Pancreas (tissue), 10 donors: Measurements from ENCODE around the gene AKT1. TPM values are rescaled to one million over a fixed set of nuclear protein-coding genes. Genes with fewer than 3 reads are reported as not detected.

ENCODE experiments used
- ATAC-seq, 4 donors: fragments of 200-7000 bp; cut with Tn5 transposase; one replicate each; pipeline versions ENCODE4 v1.8.0 to v1.9.1; 2020; ENCODE audit warnings: mild to moderate bottlenecking in 4 of 4, moderate library complexity in 4 of 4
- DNase-seq, 6 donors: peaks; one replicate each; pipeline ENCODE4 v3.0.0-alpha.2; 2020
- FAIRE-seq: peaks from 2 replicates; lab custom pipeline; 2012; peaks lifted over from hg19 to GRCh38; lab: Jason Lieb, UNC
- H3K27ac ChIP-seq, 4 donors: fragments of 200-600 bp; sonication (generic); 1 replicate in 3 of 4; 2 replicates in 1 of 4; pipeline versions ENCODE4 v1.5.0 to v1.8.0; 2020
- H3K27me3 ChIP-seq, 4 donors: fragments of 200-600 bp; one replicate each; pipeline ENCODE4 v1.8.0; 2021
- H3K36me3 ChIP-seq, 3 donors: fragments of 200-600 bp; sonication (generic) in 1 of 3; one replicate each; pipeline versions ENCODE4 v1.5.0 to v1.8.0; 2020 to 2021
- H3K4me1 ChIP-seq, 3 donors: fragments of 200-600 bp; one replicate each; pipeline ENCODE4 v1.8.0; 2021
- H3K4me3 ChIP-seq, 4 donors: fragments of 200-600 bp; sonication (generic) in 2 of 4; one replicate each; pipeline versions ENCODE4 v1.5.0 to v1.8.0; 2020 to 2021
- H3K9me3 ChIP-seq, 4 donors: fragments of 200-600 bp; one replicate each; pipeline ENCODE4 v1.8.0; 2021
- WGBS, 2 donors: extraction: QIAGEN DNeasy Blood & Tissue Kit; methylation state at CpG; one replicate each; pipeline ENCODE4 v1.1.7; 2013; 5-methylcytosine and 5-hydroxymethylcytosine counted together
- intact Hi-C, 3 donors: fragments of 100-400 bp; cut with DNase I; formaldehyde crosslinking; loops; one replicate each; pipeline versions ENCODE4 v1.11.1 to v1.14.2; 2022
- polyA plus RNA-seq, 2 donors: library from polyadenylated mRNA; stranded (reverse); fragments of 200-250 nt; gene quantifications; one replicate each; pipeline ENCODE4 v1.2.3, GENCODE V29; 2013
- total RNA-seq, 6 donors: library from RNA; stranded (reverse); fragmentation: NEBNext Ultra II Directional in 4 of 6; extraction: Animal tissue kit (Norgen Biotek cat#: 25700) in 4 of 6; gene quantifications; one replicate each; pipeline versions ENCODE4 v1.2.1 to v1.2.4, GENCODE V29; 2021 to 2023
- TF ChIP-seq, protein P1 (sequence below), 4 donors: fragments of 200-600 bp; sonication (generic) in 3 of 4; IDR thresholded peaks; one replicate each; pipeline versions ENCODE4 v1.5.0 to v1.8.0; 2021; ENCODE audit warnings: antibody characterized with exemption in 4 of 4
- donor health status: healthy with polysubstance abuse.
- donor health status: DM: no; HTN: no; CAD: no; lungs with moderate emphysema.
- donor health status: DM: no; HTN: no; CAD: no.
- donor health status: control.
- donor health status: control.
- donor health status: Bipolar disorder and iron deficiency.
- donor health status: DM: yes; HTN: yes; CAD: no.
- donor health status: DM: no; HTN: no; CAD: no.
- donor health status: DM: no; HTN: no; CAD: no.
- donor health status: DM: yes; HTN: yes; CAD: no.

AKT1 gene
- total and polyA plus RNA-seq, 8 donors = 70.0 to 106 (median 84.6) TPM

GRCh38 chr14:104776961-104777807 lies 18.4 kb downstream of the AKT1 start:
- Histone ChIP-seq H3K27me3 (no peaks in the 10 kb centered on the region), H3K4me1 (peaks cover 12 to 18% (median 13%) of the 10 kb centered on the region in 3 donors), H3K36me3 (peaks cover 0 to 5% (median 0%) of the 10 kb centered on the region in 3 donors), H3K27ac (no peak overlapping the region), H3K4me3 (no peak overlapping the region), H3K9me3 (no peaks in the 10 kb centered on the region)
- 82 to 85% methylated on average over 15 to 16 of the region's 16 CpGs for WGBS, 2 donors
- ATAC-seq = no peak
- intact Hi-C loops = no loop called here
- no peak for FAIRE-seq
- peak in 2 of 6 donors; percentile 35 to 67 for DNase-seq
- TF ChIP-seq, protein P1, sequence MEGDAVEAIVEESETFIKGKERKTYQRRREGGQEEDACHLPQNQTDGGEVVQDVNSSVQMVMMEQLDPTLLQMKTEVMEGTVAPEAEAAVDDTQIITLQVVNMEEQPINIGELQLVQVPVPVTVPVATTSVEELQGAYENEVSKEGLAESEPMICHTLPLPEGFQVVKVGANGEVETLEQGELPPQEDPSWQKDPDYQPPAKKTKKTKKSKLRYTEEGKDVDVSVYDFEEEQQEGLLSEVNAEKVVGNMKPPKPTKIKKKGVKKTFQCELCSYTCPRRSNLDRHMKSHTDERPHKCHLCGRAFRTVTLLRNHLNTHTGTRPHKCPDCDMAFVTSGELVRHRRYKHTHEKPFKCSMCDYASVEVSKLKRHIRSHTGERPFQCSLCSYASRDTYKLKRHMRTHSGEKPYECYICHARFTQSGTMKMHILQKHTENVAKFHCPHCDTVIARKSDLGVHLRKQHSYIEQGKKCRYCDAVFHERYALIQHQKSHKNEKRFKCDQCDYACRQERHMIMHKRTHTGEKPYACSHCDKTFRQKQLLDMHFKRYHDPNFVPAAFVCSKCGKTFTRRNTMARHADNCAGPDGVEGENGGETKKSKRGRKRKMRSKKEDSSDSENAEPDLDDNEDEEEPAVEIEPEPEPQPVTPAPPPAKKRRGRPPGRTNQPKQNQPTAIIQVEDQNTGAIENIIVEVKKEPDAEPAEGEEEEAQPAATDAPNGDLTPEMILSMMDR (IDR thresholded peaks at IDR 0.05) = no peak

GRCh38 chr14:104776481-104776880 lies 19.1 kb downstream of the AKT1 start:
- TF ChIP-seq, protein P1 (IDR thresholded peaks at IDR 0.05) = no peak
- H3K36me3 ChIP-seq = peaks cover 0 to 6% (median 0%) of the 10 kb centered on the region in 3 donors
- peaks cover 12 to 18% (median 13%) of the 10 kb centered on the region in 3 donors for H3K4me1 ChIP-seq
- DNase-seq (peak in 2 of 6 donors; percentile 48 to 72), ATAC-seq (no peak), FAIRE-seq (no peak)
- no peaks in the 10 kb centered on the region for H3K27me3 ChIP-seq
- no peaks in the 10 kb centered on the region for H3K9me3 ChIP-seq
- WGBS, 2 donors = 97 to 98% methylated on average over 15 of the region's 15 CpGs
- H3K27ac ChIP-seq = peak overlapping the region in 2 of 4 donors; percentile 11 to 46
- intact Hi-C loops = no loop called here
- H3K4me3 ChIP-seq = no peak overlapping the region

DNA sequence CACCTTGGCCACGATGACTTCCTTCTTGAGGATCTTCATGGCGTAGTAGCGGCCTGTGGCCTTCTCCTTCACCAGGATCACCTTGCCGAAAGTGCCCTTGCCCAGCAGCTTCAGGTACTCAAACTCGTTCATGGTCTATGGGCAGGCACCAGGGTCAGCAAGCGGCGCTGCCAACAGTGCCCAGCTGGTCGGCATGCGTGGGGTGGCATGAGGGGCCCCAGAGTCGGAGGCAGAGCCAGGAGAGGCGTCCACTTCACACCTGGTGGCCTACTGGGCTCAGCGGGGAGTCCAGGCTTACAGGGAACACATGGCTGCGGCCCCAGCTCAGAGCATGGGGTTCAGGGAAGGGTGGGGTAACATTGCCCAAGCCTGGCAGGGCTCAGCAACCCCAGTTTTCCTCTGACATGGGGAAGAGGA lies 20.5 kb downstream of the AKT1 start:
- no peak for ATAC-seq
- intact Hi-C loops = no loop called here
- Histone ChIP-seq H3K4me1 (peaks cover 12 to 18% (median 13%) of the 10 kb centered on the region in 3 donors), H3K27ac (peak overlapping the region in 3 of 4 donors; percentile 8 to 39 (median 28)), H3K9me3 (no peaks in the 10 kb centered on the region), H3K36me3 (peaks cover 0 to 6% (median 0%) of the 10 kb centered on the region in 3 donors), H3K4me3 (no peak overlapping the region), H3K27me3 (no peaks in the 10 kb centered on the region)
- TF ChIP-seq, protein P1 (IDR thresholded peaks at IDR 0.05) = no peak
- WGBS, 2 donors = 78 to 80% methylated on average over 13 of the region's 13 CpGs
- peak in 2 of 6 donors; percentile 46 to 66 for DNase-seq
- no peak for FAIRE-seq

GRCh38 chr14:104774453-104775072 lies 21.0 kb downstream of the AKT1 start:
- H3K4me3 ChIP-seq = no peak overlapping the region
- no peaks in the 10 kb centered on the region for H3K9me3 ChIP-seq
- peaks cover 0 to 6% (median 0%) of the 10 kb centered on the region in 3 donors for H3K36me3 ChIP-seq
- FAIRE-seq (no peak), ATAC-seq (peak; percentile 66 to 76 (median 71)), DNase-seq (peak in 4 of 6 donors; percentile 68 to 90 (median 82))
- 53 to 60% methylated on average over 20 of the region's 20 CpGs for WGBS, 2 donors
- peaks cover 12 to 18% (median 13%) of the 10 kb centered on the region in 3 donors for H3K4me1 ChIP-seq
- peak overlapping the region in 3 of 4 donors; percentile 8 to 39 (median 28) for H3K27ac ChIP-seq
- H3K27me3 ChIP-seq = no peaks in the 10 kb centered on the region
- intact Hi-C loops = loop anchor here in 1 of 3 donors (5.0 kb wide), 1 partner anchor 48 kb away; no protein-coding TSS in a partner anchor
- TF ChIP-seq, protein P1 (IDR thresholded peaks at IDR 0.05) = no peak
